Stimulated activated CD8-positive, alpha-beta memory T cell treated with anti-CD3 and anti-CD28 coated beads, Interleukin-2, amount 100 ng/mL, for 1 hour (primary cell): ENCODE results near the gene AGAP1.
A peak's percentile ranks its signal among the peaks of the same experiment; 100 is the strongest.

Experiments used
- DNase-seq, 2 donors: peaks; one replicate each; pipeline ENCODE4 v3.0.0-alpha.2; 2020; ENCODE audit warnings: low read depth in 2 of 2

Gene AGAP1

DNA sequence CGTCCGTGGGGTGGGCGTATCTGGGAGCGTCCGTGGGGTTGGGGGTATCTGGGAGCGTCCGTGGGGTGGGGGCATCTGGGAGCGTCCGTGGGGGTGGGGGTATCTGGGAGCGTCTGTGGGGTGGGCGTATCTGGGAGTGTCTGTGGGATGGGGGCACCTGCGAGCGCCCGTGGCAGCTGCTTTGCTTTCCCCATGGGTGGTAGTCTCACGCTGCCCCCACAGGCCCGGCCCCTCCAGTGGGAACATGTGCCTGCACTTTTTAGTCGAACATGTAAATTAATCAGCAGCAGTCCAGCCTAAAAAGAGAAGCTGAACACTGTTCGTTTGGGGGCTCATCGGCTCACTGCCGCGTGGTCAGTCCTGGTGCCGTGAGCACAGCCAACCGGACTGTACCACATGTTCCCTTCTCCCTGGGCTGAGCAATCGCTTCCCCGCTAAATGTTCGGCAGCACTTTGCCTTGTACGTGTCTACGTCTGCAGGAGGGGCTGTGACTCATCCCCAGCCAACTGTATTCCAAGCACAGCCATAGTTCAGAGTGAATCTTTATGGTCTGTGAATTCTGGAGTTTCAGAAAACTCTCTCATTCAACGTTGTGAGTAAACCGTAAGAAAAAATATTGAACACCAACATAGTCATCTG, 271.5 kb downstream of the AGAP1 start:
- DNase-seq, result no peak

DNA sequence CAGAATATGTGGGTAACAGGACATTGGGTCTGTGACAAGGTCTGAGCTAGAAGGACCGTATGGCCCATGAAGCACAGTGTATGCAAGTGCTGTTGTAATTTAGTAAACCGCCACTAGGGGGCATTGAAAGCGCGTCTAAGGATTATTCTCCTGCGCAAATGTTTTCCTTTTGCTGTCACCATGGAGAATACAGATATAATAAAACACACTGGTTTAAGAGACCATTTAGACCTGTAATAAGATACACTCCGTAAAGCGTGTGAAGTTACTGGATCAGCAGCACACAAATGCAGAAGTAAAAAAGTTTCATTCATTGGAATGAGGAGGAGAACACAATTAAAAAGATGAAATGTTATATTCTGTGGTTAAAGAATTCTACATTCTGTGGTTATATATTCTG, 272.4 kb downstream of the AGAP1 start:
- DNase-seq, result peak; percentile 5 to 10

DNA sequence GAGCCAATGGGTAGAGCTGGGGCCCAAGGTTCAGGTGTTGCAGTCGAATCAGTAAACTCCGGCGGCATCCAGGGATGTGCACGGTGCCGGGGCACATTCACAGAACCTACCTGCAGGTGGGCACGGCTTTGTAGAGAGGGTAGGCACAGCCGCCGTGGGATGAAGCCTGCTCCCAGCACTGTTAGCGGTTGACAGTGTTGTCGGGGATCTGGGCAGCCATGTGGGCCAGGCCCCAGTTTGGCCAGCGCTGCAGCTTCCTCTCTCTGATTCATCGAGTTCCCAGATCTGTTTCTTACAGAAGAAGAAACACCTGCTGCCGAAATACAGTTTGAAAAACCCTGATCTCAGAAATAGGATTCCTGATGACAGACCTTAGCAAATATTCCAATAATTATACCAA, 274.8 kb downstream of the AGAP1 start:
- DNase-seq, result no peak

DNA sequence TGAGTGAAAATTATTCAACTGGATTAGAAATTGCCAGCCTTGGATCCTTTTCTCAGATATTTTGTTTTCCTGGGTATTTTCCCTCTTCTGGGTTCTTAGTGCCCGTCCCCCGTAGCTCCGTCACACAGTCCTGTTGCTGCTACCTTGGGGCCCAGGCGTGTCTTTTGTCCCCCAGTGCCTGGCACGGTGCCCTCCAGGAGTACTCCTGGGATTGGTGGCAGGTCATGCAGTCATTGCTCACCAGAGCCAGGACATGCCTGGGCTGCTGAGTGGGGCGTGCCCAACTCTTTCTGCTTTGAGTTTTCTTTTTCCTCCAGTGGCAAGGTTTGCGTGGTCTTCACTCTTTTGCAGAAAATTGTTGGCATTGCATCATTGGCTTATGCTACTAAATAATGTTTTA, 275.2 kb downstream of the AGAP1 start:
- no peak for DNase-seq

DNA sequence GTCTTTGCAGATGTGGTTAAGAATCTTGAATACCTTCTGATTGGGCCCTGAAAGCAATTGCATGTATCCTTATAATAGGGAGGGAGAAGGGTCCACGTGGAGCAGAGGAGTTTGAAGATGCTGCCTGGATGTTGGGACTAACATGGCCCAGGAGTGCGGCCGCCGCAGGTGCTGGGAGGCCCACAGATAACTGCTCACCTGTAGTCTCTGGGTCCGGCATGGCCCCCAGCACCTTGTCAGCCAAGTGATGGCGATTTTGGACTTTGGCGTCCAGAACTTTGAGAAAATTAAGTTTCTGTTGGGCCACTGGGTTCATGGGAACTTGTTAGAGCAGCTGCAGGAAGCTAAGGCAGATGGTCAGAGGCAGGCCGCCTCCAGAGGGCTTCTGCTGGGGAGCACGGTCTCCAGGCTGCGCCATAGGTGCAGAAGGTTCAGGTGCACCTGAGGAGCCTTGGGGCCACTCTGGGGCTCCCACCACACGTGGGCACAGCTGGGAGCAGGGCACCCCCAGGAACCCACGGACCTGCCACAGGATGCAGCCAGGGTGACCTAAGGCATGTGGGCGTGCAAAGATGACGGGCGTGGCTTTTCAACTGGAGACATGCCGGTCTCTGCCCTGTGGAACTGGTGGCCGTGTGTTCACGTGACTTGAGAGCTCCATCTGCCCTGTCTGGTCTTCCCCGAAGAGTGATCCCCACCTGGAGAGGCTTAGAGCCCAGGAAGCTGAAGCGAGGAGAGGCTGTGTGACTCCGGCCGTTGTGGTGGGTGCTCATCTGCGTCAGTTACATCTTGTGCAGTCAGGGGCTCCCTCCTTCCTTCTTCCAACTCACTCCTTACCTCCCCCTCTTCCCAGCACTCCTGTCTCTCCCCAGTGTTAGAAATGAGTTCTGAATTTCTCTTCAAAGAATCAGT, 277.3 kb downstream of the AGAP1 start:
- DNase-seq, result no peak

DNA sequence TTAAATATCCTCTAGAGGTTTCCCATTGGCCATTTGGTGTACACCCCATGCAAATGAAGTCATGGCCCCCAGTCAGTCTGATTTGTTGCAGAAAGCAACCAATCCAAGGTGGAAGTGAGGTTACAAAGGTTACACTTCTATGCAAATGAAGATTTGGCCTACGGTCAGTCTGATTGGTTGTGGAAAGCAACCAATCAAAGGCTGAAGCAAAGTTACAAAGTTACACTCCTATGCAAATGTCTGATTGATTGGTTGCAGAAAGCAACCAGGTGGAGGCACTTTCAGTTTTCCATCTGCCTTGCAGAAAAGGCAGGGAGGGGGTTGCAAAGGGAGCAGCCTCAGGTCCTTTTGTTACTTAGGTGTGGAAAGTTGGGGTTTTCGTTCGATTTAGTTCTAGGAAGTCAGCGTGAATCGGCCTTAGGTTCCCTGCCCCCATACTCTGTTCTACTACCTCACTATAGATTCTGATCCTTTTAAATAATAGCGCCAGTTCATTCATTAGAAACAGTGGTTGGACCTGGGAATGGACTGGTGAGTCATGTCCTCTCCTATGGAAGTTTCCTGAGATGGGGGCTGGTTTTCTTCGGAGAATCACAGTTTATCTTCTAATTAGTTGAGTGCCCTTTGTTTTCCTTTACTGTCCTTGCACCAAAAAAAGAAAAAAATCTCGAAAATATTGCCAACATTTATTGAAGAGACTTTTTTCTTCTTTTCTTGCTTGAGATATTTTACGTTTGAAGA, 279.5 kb downstream of the AGAP1 start:
- DNase-seq, result no peak

DNA sequence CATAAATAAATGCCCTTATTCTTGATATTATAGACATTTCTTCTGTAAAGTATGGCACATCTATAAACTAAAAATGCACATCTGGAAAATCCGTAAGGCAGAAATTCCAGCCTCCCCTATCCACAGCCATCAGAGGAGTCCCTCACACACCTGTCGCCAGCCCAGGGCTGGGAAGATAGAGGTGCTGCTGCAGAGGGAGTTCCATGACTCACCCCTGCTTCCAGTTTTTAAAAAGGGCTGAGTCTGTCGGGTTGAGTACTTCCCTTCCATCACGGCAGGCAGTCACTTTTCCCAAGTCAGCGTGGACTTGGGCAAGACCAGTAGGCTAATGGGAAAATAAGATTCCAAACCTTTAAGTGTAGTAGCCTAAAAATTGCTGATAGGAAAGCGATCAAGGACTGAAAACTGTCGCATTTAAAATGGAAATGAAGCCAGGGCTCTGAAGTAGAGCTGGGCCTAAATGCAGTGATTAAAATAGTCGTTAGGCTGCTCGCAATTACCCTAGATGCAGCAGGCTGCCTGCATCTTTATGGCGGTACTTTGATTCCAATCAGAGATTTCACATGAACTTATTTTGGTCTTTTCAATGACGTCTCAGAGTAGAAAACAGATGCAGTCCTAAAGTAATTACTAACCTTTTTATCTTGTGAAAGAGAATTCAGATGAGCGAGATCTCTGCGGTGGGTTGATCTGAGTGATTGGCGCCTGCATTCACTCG, 280.5 kb downstream of the AGAP1 start:
- DNase-seq, result no peak

DNA sequence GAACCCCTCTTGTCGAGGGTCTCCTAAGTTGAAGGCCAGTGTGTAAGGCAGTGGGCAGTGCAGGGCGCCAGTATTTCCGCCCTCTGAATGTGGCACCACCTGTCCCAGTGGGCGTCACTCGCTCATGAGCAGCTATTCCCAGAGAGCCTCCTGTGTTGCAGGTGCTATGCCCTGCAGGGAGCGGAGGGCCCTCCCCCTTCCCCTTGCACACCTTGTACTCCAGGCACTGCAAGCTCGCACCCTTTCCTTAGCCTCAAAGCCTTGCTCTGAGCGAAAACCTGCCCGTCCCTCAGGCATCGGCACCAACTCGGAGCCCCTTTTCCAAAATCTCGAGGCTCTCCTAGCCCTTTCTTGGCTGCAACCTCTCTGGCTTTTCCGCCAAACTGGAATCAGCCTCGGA, 282.7 kb downstream of the AGAP1 start:
- DNase-seq, result no peak

DNA sequence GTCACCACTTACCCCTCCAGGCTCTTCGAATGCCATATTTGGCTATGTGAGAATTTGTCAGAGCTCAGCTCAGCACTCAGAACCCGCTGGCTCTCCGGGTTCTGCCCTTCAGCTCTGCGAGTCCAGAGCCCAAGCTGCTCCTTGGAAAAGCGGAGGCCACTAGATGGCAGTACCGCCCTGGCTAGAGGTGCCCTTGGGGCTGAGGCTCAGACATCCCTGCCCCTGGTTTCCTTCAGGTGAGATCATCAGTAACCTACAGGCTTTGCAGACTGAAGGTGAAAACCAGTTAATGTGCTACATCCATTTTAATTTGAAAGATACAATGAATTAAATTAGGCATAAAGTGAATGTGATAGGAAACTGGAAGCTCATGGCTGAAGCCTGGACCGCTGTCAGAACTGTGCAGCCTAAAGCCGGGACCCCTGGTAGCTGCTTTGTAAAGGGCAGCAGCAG, 285.6 kb downstream of the AGAP1 start:
- peak in 1 of 2 donors; percentile 14 for DNase-seq

DNA sequence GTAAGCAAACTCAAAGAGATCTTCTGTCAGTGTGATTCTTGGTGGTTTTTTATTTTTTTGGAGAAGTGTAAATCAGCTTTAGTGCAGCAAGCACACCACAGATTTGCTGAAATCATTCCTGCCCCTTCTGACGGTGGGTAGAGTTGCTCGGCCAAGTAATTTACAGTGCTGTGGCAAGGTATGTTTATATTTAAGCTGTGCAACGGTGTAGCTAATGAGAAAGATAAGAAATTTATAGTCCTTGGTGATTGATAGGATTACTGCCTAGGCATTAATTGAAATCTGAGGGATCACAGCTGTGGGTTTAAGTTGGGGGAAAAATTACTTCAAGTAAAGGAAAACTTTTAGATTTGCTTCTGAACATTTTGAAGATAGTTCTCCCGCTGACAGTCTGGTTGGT, 286.6 kb downstream of the AGAP1 start:
- no peak for DNase-seq

DNA sequence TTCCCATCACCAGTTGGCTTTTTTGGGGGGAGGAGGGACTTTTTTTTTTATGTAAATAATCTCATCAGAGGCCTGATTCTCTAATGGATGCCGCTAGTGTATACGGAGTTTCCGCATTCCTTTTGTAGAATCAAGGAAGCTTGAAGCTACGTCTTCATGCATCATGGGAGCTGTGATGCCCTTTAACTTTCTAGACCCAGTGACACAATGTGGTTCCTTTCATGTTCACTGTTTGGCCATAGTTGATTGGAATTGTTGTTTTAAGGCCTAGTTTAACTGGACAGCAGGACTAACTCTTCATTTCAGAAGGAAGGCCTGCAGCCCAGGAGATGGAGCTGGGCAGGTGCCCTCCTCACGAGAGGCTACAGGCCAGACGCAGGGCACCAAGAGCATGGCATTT, 287.9 kb downstream of the AGAP1 start:
- no peak for DNase-seq

DNA sequence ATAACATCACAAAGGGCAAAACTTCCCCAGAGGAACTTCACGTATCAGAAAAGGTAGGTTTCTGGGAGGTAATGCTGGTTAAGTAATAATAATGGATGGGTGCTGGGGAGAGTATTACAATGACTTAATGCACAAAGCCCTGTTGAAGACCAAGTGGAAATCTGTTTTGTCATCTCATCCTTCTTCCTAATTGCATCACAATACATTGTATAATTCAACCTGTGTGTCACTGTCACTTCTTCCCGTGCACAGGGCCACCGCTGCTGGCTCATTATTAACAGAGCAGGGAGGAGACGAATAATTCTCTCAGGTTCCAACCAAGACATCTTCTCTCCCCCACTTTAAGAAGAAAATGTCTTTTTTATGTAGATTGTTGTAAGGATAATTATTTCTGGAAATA, 290.9 kb downstream of the AGAP1 start:
- DNase-seq, result no peak

DNA sequence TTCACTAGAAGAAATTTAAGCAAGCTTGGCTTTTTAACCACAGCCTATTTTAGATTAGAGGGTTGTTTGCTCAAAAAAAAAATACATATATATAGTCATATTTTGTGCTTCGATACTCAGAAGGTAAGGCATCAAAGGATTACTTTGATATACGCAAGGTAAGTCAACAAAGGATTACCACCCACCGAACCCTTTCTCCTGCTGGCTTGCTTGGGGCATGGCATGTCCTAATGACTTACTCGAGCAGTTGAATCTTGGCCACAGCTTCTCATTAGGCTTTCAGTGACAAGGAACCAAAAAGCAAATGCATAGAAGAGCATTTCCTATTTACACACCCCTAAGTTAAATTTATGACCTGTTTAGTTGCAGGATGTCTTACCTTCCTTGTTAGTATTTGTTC, 295.7 kb downstream of the AGAP1 start:
- DNase-seq, result no peak

DNA sequence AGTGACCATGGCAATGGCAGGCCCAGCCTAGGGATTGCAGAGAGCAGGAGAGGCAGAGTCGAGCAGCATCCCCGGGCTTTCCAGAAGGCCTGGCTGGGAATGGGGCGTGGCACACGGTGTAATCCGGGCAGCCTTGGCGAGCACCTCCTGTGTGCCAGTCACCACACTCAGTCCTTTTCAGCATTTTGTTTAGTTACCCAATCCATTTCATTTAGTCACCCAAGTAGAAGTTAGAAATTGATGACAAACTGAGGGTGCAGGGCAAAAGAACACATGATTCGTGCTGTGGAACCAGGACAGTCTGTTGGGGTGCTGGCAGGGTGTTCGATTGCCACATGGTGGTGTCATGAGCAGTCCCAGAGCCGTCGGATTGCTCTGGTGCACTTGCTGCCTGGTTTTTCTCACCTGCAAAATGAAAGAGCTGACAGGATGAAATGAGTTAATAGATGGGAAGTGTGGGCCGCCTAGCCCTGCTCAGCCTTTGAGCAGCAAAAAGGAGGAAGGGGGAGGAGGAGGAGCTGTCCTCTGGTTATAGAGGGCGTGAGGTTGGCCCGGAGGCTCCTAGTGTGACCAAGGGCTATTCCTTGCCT, 299.4 kb downstream of the AGAP1 start:
- DNase-seq, result no peak

DNA sequence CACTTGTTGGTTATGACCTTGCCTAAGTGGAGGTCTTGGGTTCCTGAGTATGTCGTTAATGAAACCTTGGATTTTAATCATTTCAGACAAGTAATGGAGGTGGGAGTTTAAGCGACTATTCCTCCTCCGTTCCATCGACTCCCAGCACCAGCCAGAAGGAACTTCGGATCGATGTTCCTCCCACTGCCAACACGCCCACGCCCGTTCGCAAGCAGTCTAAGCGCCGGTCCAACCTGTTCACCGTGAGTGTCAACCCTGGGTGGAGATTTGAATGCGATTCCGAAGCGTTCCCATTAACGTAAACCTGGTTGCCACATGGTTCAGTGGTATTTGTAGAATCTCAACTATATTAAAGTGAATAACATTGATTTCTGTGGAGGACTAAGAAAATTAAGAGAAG, 305.4 kb downstream of the AGAP1 start:
- no peak for DNase-seq

DNA sequence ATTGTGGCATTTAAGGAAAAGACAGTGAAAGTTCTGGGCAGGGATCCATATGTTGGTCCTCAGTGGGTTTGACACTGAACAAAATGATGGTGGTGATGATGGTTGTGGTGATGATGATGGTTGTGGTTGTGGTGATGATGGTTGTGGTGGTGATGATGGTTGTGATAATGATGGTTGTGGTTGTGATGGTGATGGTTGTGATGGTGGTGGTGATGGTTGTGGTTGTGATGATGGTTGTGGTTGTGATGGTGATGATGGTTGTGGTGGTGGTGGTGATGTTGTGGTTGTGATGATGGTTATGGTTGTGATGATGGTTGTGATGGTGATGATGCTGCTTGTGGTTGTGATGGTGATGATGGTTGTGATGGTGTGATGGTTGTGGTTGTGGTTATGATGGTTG, 308.7 kb downstream of the AGAP1 start:
- no peak for DNase-seq

DNA sequence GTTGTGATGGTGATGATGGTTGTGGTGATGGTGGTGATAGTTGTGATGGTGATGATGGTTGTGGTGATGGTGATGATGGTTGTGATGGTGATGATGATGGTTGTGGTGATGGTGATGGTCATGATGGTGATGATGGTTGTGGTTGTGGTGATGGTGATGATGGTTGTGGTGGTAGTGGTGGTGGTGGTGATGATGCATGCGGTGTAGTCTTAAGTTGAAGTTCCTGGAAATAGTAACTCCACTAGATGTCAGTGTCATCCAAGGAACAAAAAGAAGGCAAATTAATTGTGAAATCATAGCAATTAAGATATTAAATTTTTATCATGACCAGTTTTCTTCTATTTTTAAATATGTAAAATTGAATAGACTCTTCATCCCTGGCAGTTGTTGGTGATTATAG, 309.2 kb downstream of the AGAP1 start:
- no peak for DNase-seq

DNA sequence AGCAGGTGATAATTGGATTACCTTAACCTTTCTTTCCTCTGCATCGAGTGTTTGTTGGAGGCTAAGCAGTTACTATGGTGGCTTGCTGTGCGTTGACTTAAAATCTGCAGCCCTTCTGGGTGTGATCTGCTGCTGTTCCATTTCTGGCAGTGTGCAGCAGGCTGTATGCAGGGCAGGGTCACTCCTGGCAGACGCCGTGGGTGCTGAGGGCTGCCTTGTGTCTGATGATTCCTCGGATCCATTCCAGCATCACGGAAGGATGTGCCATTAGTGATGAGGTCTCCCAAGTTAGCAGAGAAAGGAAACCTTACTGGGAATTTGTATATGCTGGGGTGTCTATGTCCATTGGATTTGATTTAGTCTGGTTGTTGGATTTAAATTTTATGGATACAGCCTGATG, 310.8 kb downstream of the AGAP1 start:
- no peak for DNase-seq

DNA sequence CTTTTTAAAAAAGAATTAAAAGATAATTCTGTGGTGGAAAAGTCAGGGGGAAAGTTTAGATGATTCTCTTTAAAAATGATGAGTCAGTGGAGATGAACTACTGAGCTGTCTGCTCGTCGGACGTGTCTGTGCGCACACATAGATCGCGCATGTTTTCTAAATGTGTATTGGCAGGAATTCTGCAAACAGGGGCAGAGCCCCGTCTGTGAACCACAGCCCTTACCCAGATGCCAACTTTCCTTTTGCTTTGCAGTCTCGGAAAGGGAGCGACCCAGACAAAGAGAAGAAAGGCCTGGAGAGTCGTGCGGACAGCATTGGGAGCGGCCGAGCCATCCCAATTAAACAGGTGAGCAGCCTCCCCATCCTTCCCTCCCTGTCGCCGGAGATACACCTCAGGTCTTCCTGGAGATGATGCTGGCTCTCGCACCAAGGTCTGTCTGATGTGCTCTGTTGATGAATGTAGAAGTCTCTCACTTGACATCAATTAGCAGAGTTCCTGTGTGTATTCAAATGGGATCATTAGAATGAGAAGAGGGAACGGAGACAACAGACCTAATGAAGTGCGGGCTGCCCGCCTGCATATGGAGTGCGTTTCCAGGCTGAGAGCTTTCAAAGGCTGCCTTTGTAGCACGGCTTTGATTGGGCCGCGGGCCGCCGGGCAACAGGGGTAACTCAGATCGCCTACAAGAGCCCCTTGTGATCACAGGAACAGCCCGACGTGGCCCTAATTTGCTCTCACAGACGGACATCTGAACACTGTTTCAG, 313.3 kb downstream of the AGAP1 start:
- no peak for DNase-seq

DNA sequence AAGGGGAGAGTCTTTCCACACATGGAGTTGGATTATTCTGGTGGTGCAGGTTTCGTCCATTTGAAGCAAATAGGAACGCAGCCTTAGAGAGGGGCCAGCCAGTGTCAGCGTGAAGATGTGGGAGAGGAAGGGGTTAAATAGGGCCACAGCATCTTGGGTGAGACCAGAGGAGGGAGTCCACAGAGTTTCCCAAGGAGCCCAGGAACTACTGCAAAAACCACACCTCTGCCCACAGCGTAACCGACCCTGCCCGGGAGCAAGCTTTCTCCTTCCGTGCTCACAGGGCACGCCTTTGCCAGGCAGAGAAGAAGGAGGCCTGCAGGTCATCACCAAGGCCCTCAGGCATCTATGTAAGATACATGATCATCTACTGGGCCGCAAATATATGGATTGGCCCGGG, 314.5 kb downstream of the AGAP1 start:
- DNase-seq, result no peak

DNA sequence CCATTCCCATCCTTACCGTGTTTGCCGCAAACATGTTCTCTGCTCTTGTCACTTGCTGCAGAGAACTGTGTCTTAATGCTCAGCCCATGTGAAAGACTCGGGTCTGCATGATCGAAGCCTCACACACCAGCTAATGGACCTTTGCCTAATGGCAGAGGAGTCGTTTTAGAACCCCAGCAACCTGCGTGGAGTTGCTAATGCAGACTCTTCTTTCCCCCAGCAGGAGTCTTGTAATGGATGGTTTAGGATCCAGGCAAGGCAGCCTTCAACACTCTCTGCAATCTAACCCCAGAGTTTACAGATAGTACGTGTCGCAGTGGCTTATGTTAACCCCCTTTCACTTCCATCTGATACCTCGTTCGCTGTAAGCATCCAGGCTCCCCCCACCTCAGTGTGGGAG, 316.4 kb downstream of the AGAP1 start:
- DNase-seq, result no peak
